Natural killer cell treated with Interleukin-12 subunit alpha and Interleukin-12 subunit beta and Interleukin-15 and Interleukin-18, amount 100 ng/mL, for 72 hours (primary cell): ENCODE measurements around the gene GCSAML. TPM values are rescaled to one million over a fixed set of nuclear protein-coding genes. Genes with fewer than 3 reads are reported as not detected.
"Not testable (repeated sequence)": the region's sequence is repeated elsewhere in the genome, so short reads cannot be mapped to it uniquely, and the experiment has no call there.

Experiments
- ATAC-seq, 2 donors: fragments of 150-1000 bp; cut with Tn5 transposase in 1 of 2; sonication (Bioruptor Pico), chemical (Tn5 transposase) in 1 of 2; 2 replicates each; pipeline ENCODE4 v1.10.0; 2021
- DNase-seq: peaks from one replicate; pipeline ENCODE4 v3.0.0; 2022; ENCODE audit warnings: low spot score
- H3K27ac Mint-ChIP-seq, 2 donors: 1 replicate in 1 of 2; 2 replicates in 1 of 2; pipeline ENCODE4 v1.8.0; 2022; ENCODE audit warnings: mixed read lengths in 2 of 2, mild to moderate bottlenecking in 1 of 2, moderate library complexity in 1 of 2
- H3K27me3 Mint-ChIP-seq, 2 donors: 1 replicate in 1 of 2; 2 replicates in 1 of 2; pipeline ENCODE4 v1.8.0; 2022; ENCODE audit warnings: mixed read lengths in 2 of 2
- H3K36me3 Mint-ChIP-seq: one replicate; pipeline ENCODE4 v1.8.0; 2022; ENCODE audit warnings: mixed read lengths
- H3K4me1 Mint-ChIP-seq, 2 donors: 1 replicate in 1 of 2; 2 replicates in 1 of 2; pipeline ENCODE4 v1.8.0; 2022; ENCODE audit warnings: low read depth in 2 of 2, mixed read lengths in 2 of 2, mild to moderate bottlenecking in 1 of 2
- H3K4me3 Mint-ChIP-seq: one replicate; pipeline ENCODE4 v1.8.0; 2022; ENCODE audit warnings: mixed read lengths
- H3K9me3 Mint-ChIP-seq: 2 replicates; pipeline ENCODE4 v1.8.0; 2022; ENCODE audit warnings: mixed read lengths
- total RNA-seq, 2 donors: library from RNA; stranded (reverse); gene quantifications; one replicate each; pipeline ENCODE4 v1.2.3, GENCODE V29; 2022

GCSAML gene
- 1 to 10 TPM in 1 of 2 donors, under 1 TPM in 1; 0.57 to 3.3 TPM for total RNA-seq

DNA sequence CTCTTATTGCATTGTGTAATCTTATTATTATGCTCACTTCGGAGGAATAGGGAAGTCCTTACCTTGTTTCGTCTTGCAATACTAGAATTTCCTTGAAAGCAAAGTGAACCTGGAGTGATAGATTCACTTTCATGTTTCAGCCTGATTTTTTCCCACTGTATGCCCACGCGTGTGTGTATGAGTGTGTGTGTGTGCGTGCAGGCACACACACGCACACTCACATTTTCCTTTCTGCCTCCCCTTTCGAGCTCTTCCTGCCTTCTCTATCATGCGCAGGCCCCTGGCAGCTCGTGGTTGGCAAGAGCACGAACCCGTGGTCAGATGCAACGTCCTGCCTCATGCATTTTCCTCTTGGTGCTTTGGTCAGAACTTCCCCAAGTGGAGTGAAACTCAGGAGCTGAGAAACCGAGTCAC is at the start of gene GCSAML:
GCSAML (plus strand) TSS at position 366 of the 414 bp plus-strand sequence. CDS start 58 bp downstream, outside the sequence.
- Mint-ChIP-seq H3K4me1 (peaks cover 7 to 13% of the 10 kb centered on the region in 2 donors), H3K4me3 (peak within 1 kb of the TSS; percentile 69), H3K9me3 (no peaks in the 10 kb centered on the region), H3K36me3 (no peaks in the 10 kb centered on the region), H3K27me3 (peaks cover 17% of the 10 kb centered on the region in 2 donors), H3K27ac (peak within 1 kb of the TSS in 1 of 2 donors; percentile 53)
- DNase-seq, result no peak
- ATAC-seq, result peak in 1 of 2 donors; percentile 28

DNA sequence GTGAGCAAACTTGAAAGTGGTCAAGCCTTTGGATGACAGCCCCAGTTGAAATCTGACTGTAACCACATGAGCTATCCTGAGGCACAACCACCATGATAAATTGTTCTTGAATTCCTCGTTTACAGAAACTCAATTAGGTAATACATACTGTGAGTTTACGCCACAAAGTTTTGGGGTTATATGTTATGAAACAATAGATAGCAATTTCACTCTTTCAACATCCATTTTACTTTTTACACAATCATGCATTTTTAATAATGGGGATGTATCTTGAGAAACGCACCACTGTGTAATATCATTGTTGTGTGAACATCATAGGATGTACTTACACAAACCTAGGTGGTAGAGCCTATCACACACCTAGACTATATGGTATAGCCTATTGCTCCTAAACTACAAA is 48.1 kb upstream of the GCSAML start:
- no peak for DNase-seq

DNA sequence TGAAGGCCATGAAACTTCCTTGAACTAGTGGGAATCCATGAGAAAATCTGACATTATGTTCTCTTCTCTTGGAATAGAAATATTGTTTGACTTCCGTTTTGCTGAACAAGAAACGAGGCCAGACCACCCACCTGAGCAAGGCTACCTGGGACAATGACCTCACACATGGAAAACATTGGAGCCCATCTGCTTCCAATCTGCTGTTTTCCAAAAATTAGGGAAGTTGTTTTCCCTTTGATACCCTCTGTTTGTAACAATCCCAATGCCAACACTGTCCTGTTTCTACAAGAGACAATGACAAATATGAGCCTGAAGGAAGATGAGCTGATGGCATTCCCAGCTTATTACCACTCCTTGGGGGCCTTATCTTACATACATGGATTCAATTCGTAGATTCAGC is 42.1 kb upstream of the GCSAML start:
- Mint-ChIP-seq H3K27ac (no peak overlapping the region), H3K4me1 (no peaks in the 10 kb centered on the region), H3K9me3 (no peaks in the 10 kb centered on the region)

More for the DNA sequence above, 48.1 kb upstream of the GCSAML start:
- Mint-ChIP-seq H3K27me3 (peaks cover 8 to 32% of the 10 kb centered on the region in 2 donors), H3K4me3 (no peak overlapping the region), H3K4me1 (no peaks in the 10 kb centered on the region), H3K27ac (no peak overlapping the region), H3K36me3 (no peaks in the 10 kb centered on the region), H3K9me3 (no peaks in the 10 kb centered on the region)
- ATAC-seq, result peak in 1 of 2 donors; percentile 49

DNA sequence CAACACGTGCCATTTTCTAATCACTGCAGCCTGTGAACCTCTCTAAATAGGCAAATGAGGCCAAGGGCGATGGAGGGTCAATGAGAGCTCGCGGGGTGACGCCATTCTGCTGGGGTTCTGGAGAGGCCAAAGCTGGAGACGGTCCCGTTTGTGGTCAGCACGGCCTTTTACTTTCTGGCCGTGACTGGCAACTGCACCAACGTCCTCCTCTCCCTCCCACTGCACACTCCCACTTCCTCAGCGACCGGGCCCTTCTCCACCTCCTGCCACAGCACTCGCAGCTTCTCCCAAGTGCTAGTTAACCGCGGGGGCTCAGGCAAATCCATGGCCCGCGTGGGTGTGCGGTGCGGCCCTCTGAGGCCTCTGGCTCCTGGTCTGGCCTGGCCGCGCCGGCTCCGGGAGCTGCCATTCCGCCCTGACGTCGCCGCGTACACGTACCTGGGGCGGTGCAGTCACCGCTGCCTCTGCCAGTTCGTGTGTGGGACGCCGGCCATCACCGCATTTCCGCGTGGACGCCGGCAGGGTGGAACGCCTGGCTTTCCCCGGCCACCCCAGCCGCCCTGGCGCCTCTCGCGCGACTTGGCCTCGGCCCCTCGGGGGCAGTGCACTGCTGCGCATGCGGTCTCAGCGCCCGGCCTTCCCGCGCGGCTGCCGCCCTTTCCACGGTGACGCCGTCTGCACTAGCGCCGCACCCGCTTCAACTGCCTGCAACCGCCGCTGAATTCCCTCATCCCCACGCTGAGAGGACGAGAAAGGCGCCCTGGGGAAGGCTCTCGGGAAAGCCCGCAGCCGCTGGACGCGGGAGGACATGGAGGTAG is 30.9 kb upstream of the GCSAML start:
- ATAC-seq (peak; percentile 38 to 85), DNase-seq (no peak)
- H3K27ac Mint-ChIP-seq, result no peak overlapping the region
- peaks cover 0 to 6% of the 10 kb centered on the region in 2 donors for H3K27me3 Mint-ChIP-seq
- no peaks in the 10 kb centered on the region for H3K36me3 Mint-ChIP-seq
- no peak overlapping the region for H3K4me3 Mint-ChIP-seq
- H3K4me1 Mint-ChIP-seq, result peaks cover 0 to 4% of the 10 kb centered on the region in 2 donors
- peaks cover 4% of the 10 kb centered on the region for H3K9me3 Mint-ChIP-seq

More for the DNA sequence above, 42.1 kb upstream of the GCSAML start:
- Mint-ChIP-seq H3K36me3 (no peaks in the 10 kb centered on the region), H3K4me3 (no peak overlapping the region), H3K27me3 (peaks cover 8 to 33% of the 10 kb centered on the region in 2 donors)
- ATAC-seq (no peak), DNase-seq (no peak)

GRCh38 chr1:247518613-247518891 is 30.4 kb upstream of the GCSAML start:
- no peak overlapping the region for H3K4me3 Mint-ChIP-seq
- no peak for DNase-seq
- H3K36me3 Mint-ChIP-seq, result no peaks in the 10 kb centered on the region
- H3K27me3 Mint-ChIP-seq, result peaks cover 0 to 6% of the 10 kb centered on the region in 2 donors
- no peak overlapping the region for H3K27ac Mint-ChIP-seq
- ATAC-seq, result no peak
- peaks cover 4% of the 10 kb centered on the region for H3K9me3 Mint-ChIP-seq
- peaks cover 0 to 4% of the 10 kb centered on the region in 2 donors for H3K4me1 Mint-ChIP-seq

GRCh38 chr1:247521886-247522285 is 27.0 kb upstream of the GCSAML start:
- H3K36me3 Mint-ChIP-seq, H3K4me3 Mint-ChIP-seq, ATAC-seq, H3K4me1 Mint-ChIP-seq, DNase-seq, H3K27ac Mint-ChIP-seq, H3K9me3 Mint-ChIP-seq: not testable (repeated sequence)
- peaks cover 8 to 12% of the 10 kb centered on the region in 2 donors for H3K27me3 Mint-ChIP-seq

DNA sequence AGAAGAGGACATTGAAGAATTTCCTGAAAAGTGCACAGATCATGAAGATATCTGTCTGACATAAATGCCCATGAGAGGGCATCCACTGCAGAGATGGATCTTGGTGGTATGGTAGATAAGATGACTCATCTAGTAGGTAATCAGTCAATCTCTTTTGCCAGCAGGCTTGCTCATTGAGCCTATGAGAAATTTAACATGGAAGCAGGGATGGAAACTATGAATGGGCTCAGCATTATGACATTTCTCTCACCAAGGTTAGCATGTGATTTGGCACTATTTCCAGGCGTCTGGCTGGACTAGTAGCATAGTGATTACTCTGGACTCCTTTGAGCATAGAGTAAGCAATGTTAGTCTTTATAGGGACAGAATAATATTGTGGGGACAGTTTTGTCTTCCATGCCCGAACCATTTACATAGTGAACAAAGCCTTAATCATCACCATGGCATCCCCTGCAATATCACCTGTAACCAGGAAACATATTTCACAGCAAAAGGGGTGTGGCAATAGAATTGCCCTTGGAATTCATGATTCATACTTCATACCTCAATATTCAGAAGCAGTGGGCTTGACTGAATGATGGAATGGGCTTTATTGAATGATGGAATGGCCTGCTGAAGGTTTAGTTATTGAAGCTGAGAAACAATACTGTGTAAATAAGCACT is 20.0 kb upstream of the GCSAML start:
- Mint-ChIP-seq H3K4me3 (no peak overlapping the region), H3K9me3 (no peaks in the 10 kb centered on the region), H3K36me3 (no peaks in the 10 kb centered on the region), H3K27ac (no peak overlapping the region), H3K4me1 (peaks cover 0 to 2% of the 10 kb centered on the region in 2 donors), H3K27me3 (peaks cover 24 to 36% of the 10 kb centered on the region in 2 donors)
- DNase-seq (no peak), ATAC-seq (no peak)

- DNase-seq (no peak), ATAC-seq (no peak)
- Mint-ChIP-seq H3K4me1 (peaks cover 0 to 2% of the 10 kb centered on the region in 2 donors), H3K9me3 (no peaks in the 10 kb centered on the region), H3K27ac (no peak overlapping the region), H3K36me3 (no peaks in the 10 kb centered on the region), H3K27me3 (peaks cover 23 to 28% of the 10 kb centered on the region in 2 donors), H3K4me3 (no peak overlapping the region)
Measured at GRCh38 chr1:247529771-247530355, 19.1 kb upstream of the GCSAML start.

DNA sequence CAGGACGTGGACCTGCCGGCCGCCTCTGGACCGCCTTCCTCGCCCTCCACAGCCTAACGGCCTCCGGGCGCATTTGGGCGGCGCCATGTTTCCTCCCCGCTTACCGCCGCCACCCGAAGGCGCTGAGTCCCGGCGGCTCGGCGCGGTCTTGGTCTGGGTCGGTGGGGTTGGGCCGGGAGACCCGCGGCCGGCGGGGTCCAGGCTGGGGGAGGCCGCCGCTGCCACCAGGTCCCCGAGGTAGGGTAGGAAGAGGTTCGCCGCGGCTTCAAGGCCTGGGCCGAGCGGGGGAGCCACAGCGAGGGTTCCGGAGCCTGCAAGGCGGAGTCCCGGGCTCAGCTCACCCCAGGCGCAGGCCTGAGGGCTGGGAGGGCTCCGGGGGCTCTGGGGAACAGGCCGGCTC is 18.1 kb upstream of the GCSAML start:
- Mint-ChIP-seq H3K4me3 (no peak overlapping the region), H3K27me3 (peaks cover 21 to 32% of the 10 kb centered on the region in 2 donors), H3K36me3 (no peaks in the 10 kb centered on the region), H3K27ac (no peak overlapping the region), H3K4me1 (peaks cover 2 to 4% of the 10 kb centered on the region in 2 donors), H3K9me3 (no peaks in the 10 kb centered on the region)
- ATAC-seq (peak in 1 of 2 donors; percentile 52), DNase-seq (no peak)

- Mint-ChIP-seq H3K9me3 (no peaks in the 10 kb centered on the region), H3K4me3 (no peak overlapping the region), H3K27ac (no peak overlapping the region), H3K4me1 (peaks cover 2 to 4% of the 10 kb centered on the region in 2 donors), H3K36me3 (no peaks in the 10 kb centered on the region), H3K27me3 (peaks cover 21 to 32% of the 10 kb centered on the region in 2 donors)
- no peak for ATAC-seq
- no peak for DNase-seq
Measured at GRCh38 chr1:247531937-247532336, 17.0 kb upstream of the GCSAML start.

- peaks cover 2 to 4% of the 10 kb centered on the region in 2 donors for H3K4me1 Mint-ChIP-seq
- ATAC-seq (peak in 1 of 2 donors; percentile 57), DNase-seq (no peak)
- H3K27me3 Mint-ChIP-seq, result peaks cover 21 to 29% of the 10 kb centered on the region in 2 donors
- no peak overlapping the region for H3K4me3 Mint-ChIP-seq
- no peaks in the 10 kb centered on the region for H3K36me3 Mint-ChIP-seq
- no peaks in the 10 kb centered on the region for H3K9me3 Mint-ChIP-seq
- no peak overlapping the region for H3K27ac Mint-ChIP-seq
Measured at GRCh38 chr1:247535402-247535801, 13.5 kb upstream of the GCSAML start.

GRCh38 chr1:247536340-247536739 is 12.6 kb upstream of the GCSAML start, which contains the start of gene OR2C3:
OR2C3 (minus strand) TSS chr1:247536440; CDS start chr1:247532511, 3,929 bp downstream.
- Mint-ChIP-seq H3K4me3 (no peak within 1 kb of the TSS), H3K4me1 (peaks cover 4% of the 10 kb centered on the region in 2 donors), H3K9me3 (no peaks in the 10 kb centered on the region), H3K36me3 (no peaks in the 10 kb centered on the region), H3K27ac (no peak within 1 kb of the TSS), H3K27me3 (peaks cover 21 to 28% of the 10 kb centered on the region in 2 donors)
- ATAC-seq, result no peak
- no peak for DNase-seq

GRCh38 chr1:247538561-247538960 is 10.4 kb upstream of the GCSAML start:
- DNase-seq, result no peak
- Mint-ChIP-seq H3K27me3 (peaks cover 15 to 21% of the 10 kb centered on the region in 2 donors), H3K36me3 (no peaks in the 10 kb centered on the region), H3K4me1 (peaks cover 4% of the 10 kb centered on the region in 2 donors), H3K27ac (no peak overlapping the region), H3K9me3 (no peaks in the 10 kb centered on the region), H3K4me3 (no peak overlapping the region)
- ATAC-seq, result no peak

DNA sequence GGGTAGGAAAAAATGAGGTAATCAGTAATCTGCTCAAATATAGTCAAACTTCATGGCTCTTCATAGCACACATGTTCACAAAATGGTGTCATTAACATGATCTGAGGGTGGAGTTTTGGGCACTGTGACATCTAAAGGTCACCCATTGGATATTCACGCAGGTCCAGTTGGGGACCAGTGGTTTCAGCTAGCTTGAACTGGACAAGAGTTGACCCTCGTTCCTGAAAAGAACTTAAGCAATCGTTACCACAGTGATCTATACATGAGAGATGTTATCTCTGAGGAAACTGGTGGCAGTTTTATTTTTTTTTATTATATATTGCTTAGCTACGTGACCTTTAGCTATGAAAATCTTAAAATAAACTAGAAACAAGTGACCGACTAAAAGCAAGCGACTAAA is 9.7 kb upstream of the GCSAML start:
- ATAC-seq (peak in 1 of 2 donors; percentile 54), DNase-seq (no peak)
- Mint-ChIP-seq H3K36me3 (no peaks in the 10 kb centered on the region), H3K4me1 (peaks cover 4% of the 10 kb centered on the region in 2 donors), H3K4me3 (no peak overlapping the region), H3K9me3 (no peaks in the 10 kb centered on the region), H3K27me3 (peaks cover 14 to 21% of the 10 kb centered on the region in 2 donors), H3K27ac (no peak overlapping the region)
